Posterior vena cava (tissue), 2 donors: ENCODE measurements around the gene FBXO3. TPM values are rescaled to one million over a fixed set of nuclear protein-coding genes. Genes with fewer than 3 reads are reported as not detected.
"Not testable (repeated sequence)": the region's sequence is repeated elsewhere in the genome, so short reads cannot be mapped to it uniquely, and the experiment has no call there.

ENCODE experiments used
- DNase-seq: peaks from one replicate; pipeline ENCODE4 v3.0.0-alpha.2; 2020; ENCODE audit warnings: low spot score
- intact Hi-C, 2 donors: fragments of 100-400 bp; cut with DNase I; formaldehyde crosslinking; loops; one replicate each; pipeline versions ENCODE4 v1.14.1 to v1.14.2; 2022 to 2023
- long read RNA-seq, 2 donors: library from polyadenylated mRNA; unstranded; transcript quantifications; one replicate each; pipeline ENCODE4 v2.0.0, GENCODE V29; 2020 to 2021
- total RNA-seq, 2 donors: library from RNA; stranded (reverse); fragmentation: NEBNext Ultra II Directional; extraction: Animal tissue kit (Norgen Biotek cat#: 25700); gene quantifications; one replicate each; pipeline ENCODE4 v1.2.1, GENCODE V29; 2021
- donor health status: DM: yes; HTN: yes; CAD: no.
- donor health status: DM: yes; HTN: yes; CAD: no.

FBXO3 gene, protein sequence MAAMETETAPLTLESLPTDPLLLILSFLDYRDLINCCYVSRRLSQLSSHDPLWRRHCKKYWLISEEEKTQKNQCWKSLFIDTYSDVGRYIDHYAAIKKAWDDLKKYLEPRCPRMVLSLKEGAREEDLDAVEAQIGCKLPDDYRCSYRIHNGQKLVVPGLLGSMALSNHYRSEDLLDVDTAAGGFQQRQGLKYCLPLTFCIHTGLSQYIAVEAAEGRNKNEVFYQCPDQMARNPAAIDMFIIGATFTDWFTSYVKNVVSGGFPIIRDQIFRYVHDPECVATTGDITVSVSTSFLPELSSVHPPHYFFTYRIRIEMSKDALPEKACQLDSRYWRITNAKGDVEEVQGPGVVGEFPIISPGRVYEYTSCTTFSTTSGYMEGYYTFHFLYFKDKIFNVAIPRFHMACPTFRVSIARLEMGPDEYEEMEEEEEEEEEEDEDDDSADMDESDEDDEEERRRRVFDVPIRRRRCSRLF
- 10 to 100 TPM; 29.4 to 32.9 TPM for total RNA-seq
- long read RNA-seq, donor 1, transcript FBXO3-201 (11 exons, 2,397 nt), result major isoform, 14 of 22 reads
- long read RNA-seq, donor 1, partial matches to known transcripts, result 0 of 22 reads
- long read RNA-seq, donor 1, other reads (novel, unspliced or antisense), result 5 of 22 reads
- long read RNA-seq, donor 2, full-length matches to known transcripts, result 52 of 58 reads
- long read RNA-seq, donor 2, partial matches to known transcripts, result 2 of 58 reads
- long read RNA-seq, donor 2, other reads (novel, unspliced or antisense), result 4 of 58 reads

- peak; percentile 93 for DNase-seq
- intact Hi-C loops, result no loop called here
Measured at GRCh38 chr11:33773987-33774735, at the start of gene FBXO3. FBXO3 (minus strand) TSS chr11:33774520; CDS start chr11:33774497, 23 bp downstream.

- not testable (repeated sequence) for DNase-seq
- intact Hi-C loops, result loop anchor here in 1 of 2 donors (10.0 kb wide), 1 partner anchor 458 kb away; no protein-coding TSS in a partner anchor
Measured at GRCh38 chr11:33822981-33823380, 48.7 kb upstream of the FBXO3 start.

GRCh38 chr11:33819278-33820035 is 45.1 kb upstream of the FBXO3 start:
- no peak for DNase-seq
- intact Hi-C loops, result loop anchor here in 1 of 2 donors (10.0 kb wide), 1 partner anchor 455 kb away; no protein-coding TSS in a partner anchor

DNA sequence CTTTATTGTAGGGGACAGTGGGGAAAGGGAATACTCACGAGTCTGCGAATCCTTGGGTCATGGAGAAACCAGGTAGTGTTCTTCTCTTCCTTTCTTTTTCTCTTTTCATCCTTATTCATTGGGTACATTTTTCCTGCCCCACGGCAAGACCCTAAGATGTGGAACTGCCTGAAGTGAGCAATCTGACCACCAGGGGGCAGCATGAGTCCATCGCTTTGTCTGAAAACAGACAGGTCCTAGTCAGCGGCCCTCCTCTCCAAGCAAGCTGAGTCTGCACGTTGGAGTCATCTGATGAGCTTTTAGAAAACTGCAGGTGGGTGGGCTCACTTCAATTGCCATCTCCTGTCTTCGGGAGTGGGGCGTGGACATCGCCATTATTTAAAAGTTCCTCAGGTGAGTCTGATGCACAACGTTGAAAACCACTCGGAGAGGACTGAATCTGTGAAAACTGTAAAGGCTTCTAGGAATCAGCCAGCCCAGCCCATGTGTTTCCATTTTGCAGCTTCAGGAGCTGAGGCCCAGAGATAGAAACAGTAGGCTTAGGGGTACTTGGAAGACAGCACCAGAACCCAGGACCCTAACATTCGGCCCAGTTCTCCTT is 34.0 kb upstream of the FBXO3 start:
- intact Hi-C loops, result no loop called here
- peak; percentile 94 for DNase-seq

DNA sequence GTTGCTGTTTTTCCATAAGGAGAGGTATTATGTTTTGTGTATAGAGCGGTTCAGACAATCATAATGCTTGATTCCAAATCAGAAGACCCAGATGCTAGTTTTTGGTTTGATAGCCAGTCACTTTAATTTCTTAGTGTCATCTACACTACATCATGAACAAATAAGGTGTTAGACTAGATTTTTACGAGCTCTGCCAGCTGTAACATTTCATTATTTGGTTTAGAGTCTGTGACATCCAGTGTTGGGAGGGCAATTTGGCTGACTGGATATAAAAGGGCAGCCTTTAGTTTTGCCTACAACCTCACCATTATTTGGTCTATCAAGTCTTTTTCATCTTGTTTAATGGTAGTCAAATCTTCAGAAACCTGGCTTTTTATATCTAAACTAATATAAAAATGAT is 30.2 kb upstream of the FBXO3 start:
- DNase-seq, result no peak
- intact Hi-C loops, result no loop called here

DNA sequence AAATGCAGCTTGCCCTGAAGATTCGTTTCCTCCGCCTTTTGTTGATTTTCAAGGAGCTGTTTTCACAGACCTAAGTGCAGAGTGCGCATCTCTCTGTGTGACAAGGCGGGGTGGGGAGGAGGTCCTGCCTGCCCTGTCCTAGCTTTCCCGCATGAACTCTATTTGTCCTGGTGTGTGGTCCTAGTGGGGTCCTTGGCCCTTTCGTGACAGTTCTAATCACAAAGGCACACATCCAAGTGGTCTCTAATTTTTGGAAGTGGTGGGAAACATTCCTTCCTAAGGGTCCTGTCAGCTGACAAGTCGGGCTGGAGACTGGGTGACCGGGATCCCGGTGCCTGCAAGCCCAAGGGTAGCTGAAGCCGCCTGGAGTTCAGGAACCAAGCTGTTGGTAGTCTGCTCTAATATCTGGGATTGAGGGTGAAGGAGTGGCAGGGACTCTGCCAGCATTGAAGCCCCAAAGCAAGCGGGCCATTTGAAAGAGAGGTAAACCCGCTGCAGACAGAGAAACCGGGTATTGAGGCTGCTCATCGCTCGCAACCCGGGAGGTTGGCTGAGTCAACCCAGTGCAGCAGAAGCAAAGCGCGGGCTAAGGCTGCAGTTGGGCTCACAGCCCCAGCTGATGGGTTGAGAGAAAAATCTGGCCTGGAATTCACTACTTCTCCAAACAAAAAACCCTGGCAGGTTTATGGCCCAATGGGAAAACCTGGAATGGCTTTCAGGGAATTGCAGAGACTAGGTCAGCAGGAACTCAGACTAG is 28.1 kb upstream of the FBXO3 start:
- intact Hi-C loops, result no loop called here
- DNase-seq, result no peak

GRCh38 chr11:33801821-33802193 is 27.5 kb upstream of the FBXO3 start:
- intact Hi-C loops, result no loop called here
- no peak for DNase-seq

DNA sequence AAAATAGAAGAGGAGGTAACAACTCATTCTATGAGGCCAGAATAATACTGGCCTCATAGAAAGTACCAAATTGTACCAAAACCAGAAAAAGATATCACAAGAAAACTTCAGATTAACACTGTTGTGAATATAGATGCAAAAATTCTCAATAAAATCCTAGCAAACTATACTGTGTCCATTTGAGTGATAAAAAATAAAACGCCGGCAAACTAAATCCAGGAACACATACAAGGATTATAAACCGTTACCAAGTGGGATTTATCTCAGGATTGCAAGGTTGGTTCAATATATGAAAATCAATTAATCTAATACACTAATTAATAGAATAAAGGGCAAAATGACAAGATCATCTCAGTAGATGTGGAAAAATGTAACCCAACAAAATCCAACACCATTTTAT is 23.6 kb upstream of the FBXO3 start:
- intact Hi-C loops, result no loop called here
- no peak for DNase-seq

- no peak for DNase-seq
- intact Hi-C loops, result no loop called here
Measured at GRCh38 chr11:33790040-33790439, 15.7 kb upstream of the FBXO3 start.

- DNase-seq, intact Hi-C loops: not testable (repeated sequence)
Measured at GRCh38 chr11:33788095-33788494, 13.8 kb upstream of the FBXO3 start.

DNA sequence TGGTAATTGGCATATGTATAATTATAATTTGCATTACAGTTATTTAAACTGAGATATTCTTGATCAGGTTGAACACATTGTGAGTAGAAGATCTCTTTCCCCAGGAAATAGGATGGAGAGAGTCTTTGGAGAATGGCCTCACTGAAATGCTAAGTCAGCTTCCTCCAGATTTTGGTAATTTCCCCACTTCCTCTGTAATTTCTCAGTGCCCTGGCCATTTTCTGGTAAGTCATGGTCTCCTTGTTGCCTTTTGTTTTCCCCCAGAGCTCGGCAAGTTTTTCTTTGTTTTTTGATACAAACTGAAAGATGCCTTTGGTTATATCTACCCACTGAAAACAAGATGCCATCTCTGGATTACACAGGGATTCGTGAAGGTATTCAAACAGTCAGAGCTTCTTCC is 12.8 kb upstream of the FBXO3 start:
- intact Hi-C loops, result no loop called here
- DNase-seq, result no peak

DNA sequence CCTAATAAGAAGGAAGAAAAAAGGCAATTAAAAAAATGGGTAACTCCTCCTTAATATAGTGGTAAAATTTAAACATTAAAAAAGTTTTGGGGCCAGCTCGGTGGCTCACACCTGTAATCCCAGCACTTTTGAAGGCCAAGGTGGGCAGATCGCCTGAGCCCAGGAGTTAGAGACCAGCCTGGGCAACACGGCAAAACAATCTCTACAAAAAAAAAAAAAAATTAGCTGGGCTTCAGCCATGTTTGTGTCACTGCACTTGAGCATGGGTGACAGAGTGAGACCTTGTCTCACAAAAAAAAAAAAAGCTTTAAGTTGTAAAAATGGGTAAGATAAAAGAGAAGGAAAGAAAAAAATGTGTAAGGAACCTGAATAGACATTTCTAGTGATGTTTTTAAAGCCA is 11.3 kb upstream of the FBXO3 start:
- no peak for DNase-seq
- intact Hi-C loops, result no loop called here

DNA sequence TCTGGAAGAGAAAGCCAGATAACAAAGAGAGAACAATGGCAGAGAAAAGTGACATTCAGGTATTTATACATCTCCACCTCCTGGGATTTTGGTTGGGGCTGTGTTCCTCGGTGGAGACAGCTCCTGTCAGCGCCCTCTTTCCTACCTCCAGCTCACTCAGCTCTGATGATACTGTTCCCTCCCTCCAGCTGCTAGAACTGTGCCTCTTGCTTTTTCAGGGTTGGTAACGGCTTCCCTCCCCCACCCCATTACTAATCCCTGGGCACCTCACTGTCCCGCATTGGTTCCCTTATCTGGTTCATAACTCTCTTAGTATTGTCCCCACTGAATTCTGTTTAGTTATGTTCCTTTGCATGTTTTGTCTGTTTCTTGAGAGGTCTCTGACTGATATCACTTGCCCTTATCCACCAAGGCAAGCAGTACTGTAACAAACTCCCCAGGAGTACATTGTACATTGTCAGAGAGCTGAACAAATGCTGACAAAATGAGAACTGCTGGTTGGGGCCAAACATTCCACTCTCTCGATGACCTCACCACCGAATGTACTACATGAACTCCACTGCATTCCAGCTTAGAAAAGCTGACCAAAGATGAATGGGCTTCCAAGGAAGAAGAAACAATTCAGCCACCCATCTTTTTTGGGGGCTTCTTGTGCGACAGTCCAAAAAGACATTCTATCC is 5.7 kb upstream of the FBXO3 start:
- DNase-seq, result no peak
- intact Hi-C loops, result no loop called here

GRCh38 chr11:33778675-33779074 is 4.4 kb upstream of the FBXO3 start:
- DNase-seq, result no peak
- intact Hi-C loops, result no loop called here

GRCh38 chr11:33777906-33778305 is 3.6 kb upstream of the FBXO3 start:
- intact Hi-C loops, result no loop called here

GRCh38 chr11:33775832-33776470 is 1.6 kb upstream of the FBXO3 start:
- intact Hi-C loops, result no loop called here

More at GRCh38 chr11:33777906-33778305, 3.6 kb upstream of the FBXO3 start:
- DNase-seq, result no peak

DNA sequence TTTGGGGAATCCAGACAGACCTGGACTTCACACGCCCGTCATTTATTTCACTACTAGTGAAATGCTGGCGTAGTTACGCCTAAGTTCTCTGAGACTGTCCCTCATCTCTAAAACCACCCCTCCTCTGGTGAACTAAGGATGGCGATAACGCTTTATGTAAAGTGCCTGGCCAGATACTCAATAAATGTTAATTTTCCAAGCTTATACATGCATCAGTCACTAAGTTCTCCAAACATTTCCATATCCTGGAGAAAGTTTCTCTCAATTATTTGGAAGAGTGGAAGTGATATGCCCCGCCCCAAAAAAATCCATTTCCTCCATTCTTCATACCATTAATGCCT is 1.1 kb upstream of the FBXO3 start:
- intact Hi-C loops, result no loop called here
- DNase-seq, result no peak

More at GRCh38 chr11:33775832-33776470, 1.6 kb upstream of the FBXO3 start:
- no peak for DNase-seq
